GM19239 (cell line): ENCODE data around the gene INCENP.
A peak's percentile ranks its signal among the peaks of the same experiment; 100 is the strongest.
"Not testable (repeated sequence)": the region's sequence is repeated elsewhere in the genome, so short reads cannot be mapped to it uniquely, and the experiment has no call there.

Experiments
- DNase-seq: peaks from one replicate; pipeline ENCODE4 v3.0.0; 2011; ENCODE audit warnings: low spot score; ENCODE audit not compliant: insufficient read length
- FAIRE-seq: peaks from 2 replicates; lab custom pipeline; 2011; peaks lifted over from hg19 to GRCh38; lab: Jason Lieb, UNC

The INCENP gene

GRCh38 chr11:62153617-62154016 lies 29.8 kb downstream of the INCENP start:
- DNase-seq (no peak), FAIRE-seq (no peak)

GRCh38 chr11:62157603-62158002 lies 33.8 kb downstream of the INCENP start:
- no peak for DNase-seq
- FAIRE-seq: no peak

- no peak for DNase-seq
- FAIRE-seq: no peak
These were observed 42.6 kb downstream of the INCENP start for GRCh38 chr11:62166371-62166770.

- FAIRE-seq (no peak), DNase-seq (no peak)
These were observed 45.6 kb downstream of the INCENP start for GRCh38 chr11:62169448-62169847.

GRCh38 chr11:62169935-62170334 lies 46.1 kb downstream of the INCENP start:
- FAIRE-seq: no peak
- DNase-seq: no peak

GRCh38 chr11:62171261-62171723 lies 47.5 kb downstream of the INCENP start:
- peak; percentile 24 for DNase-seq
- FAIRE-seq: peak; percentile 98

- FAIRE-seq: no peak
- no peak for DNase-seq
These were observed 48.5 kb downstream of the INCENP start for GRCh38 chr11:62172294-62172693.

GRCh38 chr11:62176766-62177165 lies 53.0 kb downstream of the INCENP start:
- DNase-seq (no peak), FAIRE-seq (no peak)

- DNase-seq (no peak), FAIRE-seq (no peak)
These were observed 56.2 kb downstream of the INCENP start for GRCh38 chr11:62179995-62180394.

- no peak for FAIRE-seq
- DNase-seq: no peak
These were observed 57.3 kb downstream of the INCENP start for GRCh38 chr11:62181097-62181496.

GRCh38 chr11:62182147-62182891 lies 58.5 kb downstream of the INCENP start:
- DNase-seq: no peak
- no peak for FAIRE-seq

- FAIRE-seq (no peak), DNase-seq (no peak)
These were observed 62.4 kb downstream of the INCENP start for GRCh38 chr11:62186195-62186594.

GRCh38 chr11:62190011-62190410 lies 66.2 kb downstream of the INCENP start, which contains the start of gene SCGB1D1:
TSS of gene SCGB1D1 (plus strand) at chr11:62190216. CDS start at chr11:62190285, 69 bp downstream.
- no peak for DNase-seq

GRCh38 chr11:62193952-62194351 lies 70.1 kb downstream of the INCENP start:
- no peak for FAIRE-seq
- no peak for DNase-seq

More at GRCh38 chr11:62190011-62190410, 66.2 kb downstream of the INCENP start, which contains the start of gene SCGB1D1:
- no peak for FAIRE-seq

GRCh38 chr11:62195010-62195409 lies 71.2 kb downstream of the INCENP start:
- not testable (repeated sequence) for DNase-seq, FAIRE-seq

- no peak for FAIRE-seq
- no peak for DNase-seq
These were observed 72.1 kb downstream of the INCENP start for GRCh38 chr11:62195945-62196344.

- FAIRE-seq, DNase-seq: not testable (repeated sequence)
These were observed 73.6 kb downstream of the INCENP start for GRCh38 chr11:62197400-62197799.

GRCh38 chr11:62201376-62201775 lies 77.6 kb downstream of the INCENP start:
- no peak for FAIRE-seq

More at GRCh38 chr11:62201376-62201775, 77.6 kb downstream of the INCENP start:
- DNase-seq: no peak
